ENCODE measurements around the gene COL5A3.
"Not testable (repeated sequence)": the region's sequence is repeated elsewhere in the genome, so short reads cannot be mapped to it uniquely, and the experiment has no call there.

Gene COL5A3

GRCh38 chr19:9934132-9934950 is 76.0 kb downstream of the COL5A3 start:
- no peak overlapping the region for H3K27ac ChIP-seq (ENCODE audit: low read length)
- no peak overlapping the region for H3K4me3 ChIP-seq (ENCODE audit: low read depth in 1 of 2, low read length in 2 of 2)
- peaks cover 5 to 30% of the 10 kb centered on the region in 2 donors for H3K4me1 ChIP-seq (ENCODE audit: control insufficient read depth in 1 of 2, insufficient read depth in 2 of 2, low read length in 2 of 2)
- H3K27me3 ChIP-seq (ENCODE audit: low read depth, low read length), result peaks cover 18% of the 10 kb centered on the region
- no peaks in the 10 kb centered on the region for H3K36me3 ChIP-seq (ENCODE audit: control insufficient read depth in 1 of 2, insufficient read depth in 2 of 2, low read length in 2 of 2)
- no peaks in the 10 kb centered on the region for H3K9me3 ChIP-seq (ENCODE audit: control insufficient read depth in 1 of 2, low read length in 2 of 2)

- H3K36me3 ChIP-seq (ENCODE audit: control insufficient read depth in 1 of 2, insufficient read depth in 2 of 2, low read length in 2 of 2), result no peaks in the 10 kb centered on the region
- peaks cover 5 to 30% of the 10 kb centered on the region in 2 donors for H3K4me1 ChIP-seq (ENCODE audit: control insufficient read depth in 1 of 2, insufficient read depth in 2 of 2, low read length in 2 of 2)
- H3K4me3 ChIP-seq (ENCODE audit: low read depth in 1 of 2, low read length in 2 of 2), result no peak overlapping the region
- H3K27me3 ChIP-seq (ENCODE audit: low read depth, low read length), result peaks cover 18% of the 10 kb centered on the region
- no peaks in the 10 kb centered on the region for H3K9me3 ChIP-seq (ENCODE audit: control insufficient read depth in 1 of 2, low read length in 2 of 2)
- no peak overlapping the region for H3K27ac ChIP-seq (ENCODE audit: low read length)
Measured at GRCh38 chr19:9932835-9933234, 77.5 kb downstream of the COL5A3 start.

- no peaks in the 10 kb centered on the region for H3K36me3 ChIP-seq (ENCODE audit: control insufficient read depth in 1 of 2, insufficient read depth in 2 of 2, low read length in 2 of 2)
- no peak overlapping the region for H3K4me3 ChIP-seq (ENCODE audit: low read depth in 1 of 2, low read length in 2 of 2)
- H3K27me3 ChIP-seq (ENCODE audit: low read depth, low read length), result peaks cover 18% of the 10 kb centered on the region
- peaks cover 5 to 25% of the 10 kb centered on the region in 2 donors for H3K4me1 ChIP-seq (ENCODE audit: control insufficient read depth in 1 of 2, insufficient read depth in 2 of 2, low read length in 2 of 2)
- H3K27ac ChIP-seq (ENCODE audit: low read length), result no peak overlapping the region
- H3K9me3 ChIP-seq (ENCODE audit: control insufficient read depth in 1 of 2, low read length in 2 of 2), result no peaks in the 10 kb centered on the region
Measured at GRCh38 chr19:9931629-9932028, 78.7 kb downstream of the COL5A3 start.

- no peak overlapping the region for H3K4me3 ChIP-seq (ENCODE audit: low read depth in 1 of 2, low read length in 2 of 2)
- H3K27me3 ChIP-seq (ENCODE audit: low read depth, low read length), result no peaks in the 10 kb centered on the region
- no peaks in the 10 kb centered on the region for H3K4me1 ChIP-seq (ENCODE audit: control insufficient read depth in 1 of 2, insufficient read depth in 2 of 2, low read length in 2 of 2)
- no peaks in the 10 kb centered on the region for H3K9me3 ChIP-seq (ENCODE audit: control insufficient read depth in 1 of 2, low read length in 2 of 2)
- H3K36me3 ChIP-seq (ENCODE audit: control insufficient read depth in 1 of 2, insufficient read depth in 2 of 2, low read length in 2 of 2), result no peaks in the 10 kb centered on the region
- H3K27ac ChIP-seq (ENCODE audit: low read length), result no peak overlapping the region
Measured at GRCh38 chr19:9923440-9923839, 86.9 kb downstream of the COL5A3 start.

GRCh38 chr19:9922782-9923379 is 87.4 kb downstream of the COL5A3 start:
- not testable (repeated sequence) for H3K27ac ChIP-seq (ENCODE audit: low read length); H3K4me3 ChIP-seq (ENCODE audit: low read depth in 1 of 2, low read length in 2 of 2); H3K36me3 ChIP-seq (ENCODE audit: control insufficient read depth in 1 of 2, insufficient read depth in 2 of 2, low read length in 2 of 2); H3K9me3 ChIP-seq (ENCODE audit: control insufficient read depth in 1 of 2, low read length in 2 of 2); H3K27me3 ChIP-seq (ENCODE audit: low read depth, low read length); H3K4me1 ChIP-seq (ENCODE audit: control insufficient read depth in 1 of 2, insufficient read depth in 2 of 2, low read length in 2 of 2)

- Histone ChIP-seq H3K27me3 (ENCODE audit: low read depth, low read length) (peaks cover 3% of the 10 kb centered on the region), H3K27ac (ENCODE audit: low read length) (no peak overlapping the region), H3K4me1 (ENCODE audit: control insufficient read depth in 1 of 2, insufficient read depth in 2 of 2, low read length in 2 of 2) (peaks cover 0 to 17% of the 10 kb centered on the region in 2 donors), H3K9me3 (ENCODE audit: control insufficient read depth in 1 of 2, low read length in 2 of 2) (no peaks in the 10 kb centered on the region), H3K4me3 (ENCODE audit: low read depth in 1 of 2, low read length in 2 of 2) (no peak overlapping the region), H3K36me3 (ENCODE audit: control insufficient read depth in 1 of 2, insufficient read depth in 2 of 2, low read length in 2 of 2) (no peaks in the 10 kb centered on the region)
Measured at GRCh38 chr19:9917321-9917720, 93.0 kb downstream of the COL5A3 start.

- peaks cover 9% of the 10 kb centered on the region for H3K27me3 ChIP-seq (ENCODE audit: low read depth, low read length)
- no peak overlapping the region for H3K27ac ChIP-seq (ENCODE audit: low read length)
- H3K4me3 ChIP-seq (ENCODE audit: low read depth in 1 of 2, low read length in 2 of 2), result no peak overlapping the region
Measured at GRCh38 chr19:9916719-9917118, 93.6 kb downstream of the COL5A3 start.

GRCh38 chr19:9914315-9915207 is 95.7 kb downstream of the COL5A3 start:
- Histone ChIP-seq H3K27ac (ENCODE audit: low read length) (no peak overlapping the region), H3K27me3 (ENCODE audit: low read depth, low read length) (peaks cover 10% of the 10 kb centered on the region), H3K9me3 (ENCODE audit: control insufficient read depth in 1 of 2, low read length in 2 of 2) (no peaks in the 10 kb centered on the region), H3K36me3 (ENCODE audit: control insufficient read depth in 1 of 2, insufficient read depth in 2 of 2, low read length in 2 of 2) (no peaks in the 10 kb centered on the region), H3K4me3 (ENCODE audit: low read depth in 1 of 2, low read length in 2 of 2) (peak overlapping the region; percentile 44 to 62), H3K4me1 (ENCODE audit: control insufficient read depth in 1 of 2, insufficient read depth in 2 of 2, low read length in 2 of 2) (peaks cover 0 to 17% of the 10 kb centered on the region in 2 donors)

More at GRCh38 chr19:9916719-9917118, 93.6 kb downstream of the COL5A3 start:
- Histone ChIP-seq H3K36me3 (ENCODE audit: control insufficient read depth in 1 of 2, insufficient read depth in 2 of 2, low read length in 2 of 2) (no peaks in the 10 kb centered on the region), H3K9me3 (ENCODE audit: control insufficient read depth in 1 of 2, low read length in 2 of 2) (no peaks in the 10 kb centered on the region), H3K4me1 (ENCODE audit: control insufficient read depth in 1 of 2, insufficient read depth in 2 of 2, low read length in 2 of 2) (peaks cover 0 to 17% of the 10 kb centered on the region in 2 donors)

- H3K36me3 ChIP-seq (ENCODE audit: control insufficient read depth in 1 of 2, insufficient read depth in 2 of 2, low read length in 2 of 2), result no peaks in the 10 kb centered on the region
- peaks cover 10% of the 10 kb centered on the region for H3K27me3 ChIP-seq (ENCODE audit: low read depth, low read length)
- H3K9me3 ChIP-seq (ENCODE audit: control insufficient read depth in 1 of 2, low read length in 2 of 2), result no peaks in the 10 kb centered on the region
- no peak overlapping the region for H3K27ac ChIP-seq (ENCODE audit: low read length)
- H3K4me3 ChIP-seq (ENCODE audit: low read depth in 1 of 2, low read length in 2 of 2), result peak overlapping the region; percentile 44 to 62
- peaks cover 0 to 17% of the 10 kb centered on the region in 2 donors for H3K4me1 ChIP-seq (ENCODE audit: control insufficient read depth in 1 of 2, insufficient read depth in 2 of 2, low read length in 2 of 2)
Measured at GRCh38 chr19:9914001-9914314, 96.3 kb downstream of the COL5A3 start.

GRCh38 chr19:9913237-9914000 is 96.9 kb downstream of the COL5A3 start:
- Histone ChIP-seq H3K4me1 (ENCODE audit: control insufficient read depth in 1 of 2, insufficient read depth in 2 of 2, low read length in 2 of 2) (peaks cover 0 to 17% of the 10 kb centered on the region in 2 donors), H3K36me3 (ENCODE audit: control insufficient read depth in 1 of 2, insufficient read depth in 2 of 2, low read length in 2 of 2) (no peaks in the 10 kb centered on the region), H3K9me3 (ENCODE audit: control insufficient read depth in 1 of 2, low read length in 2 of 2) (no peaks in the 10 kb centered on the region), H3K27ac (ENCODE audit: low read length) (no peak overlapping the region), H3K27me3 (ENCODE audit: low read depth, low read length) (peaks cover 10% of the 10 kb centered on the region), H3K4me3 (ENCODE audit: low read depth in 1 of 2, low read length in 2 of 2) (peak overlapping the region in 1 of 2 donors; percentile 62)

Measured in muscle layer of duodenum (tissue), 2 donors.